ENCODE measurements around the gene P2RY13. TPM values are rescaled to one million over a fixed set of nuclear protein-coding genes. Genes with fewer than 3 reads are reported as not detected.

The P2RY13 gene
- total RNA-seq, 2 donors from 2014 or later = 0.41 to 0.75 TPM

DNA sequence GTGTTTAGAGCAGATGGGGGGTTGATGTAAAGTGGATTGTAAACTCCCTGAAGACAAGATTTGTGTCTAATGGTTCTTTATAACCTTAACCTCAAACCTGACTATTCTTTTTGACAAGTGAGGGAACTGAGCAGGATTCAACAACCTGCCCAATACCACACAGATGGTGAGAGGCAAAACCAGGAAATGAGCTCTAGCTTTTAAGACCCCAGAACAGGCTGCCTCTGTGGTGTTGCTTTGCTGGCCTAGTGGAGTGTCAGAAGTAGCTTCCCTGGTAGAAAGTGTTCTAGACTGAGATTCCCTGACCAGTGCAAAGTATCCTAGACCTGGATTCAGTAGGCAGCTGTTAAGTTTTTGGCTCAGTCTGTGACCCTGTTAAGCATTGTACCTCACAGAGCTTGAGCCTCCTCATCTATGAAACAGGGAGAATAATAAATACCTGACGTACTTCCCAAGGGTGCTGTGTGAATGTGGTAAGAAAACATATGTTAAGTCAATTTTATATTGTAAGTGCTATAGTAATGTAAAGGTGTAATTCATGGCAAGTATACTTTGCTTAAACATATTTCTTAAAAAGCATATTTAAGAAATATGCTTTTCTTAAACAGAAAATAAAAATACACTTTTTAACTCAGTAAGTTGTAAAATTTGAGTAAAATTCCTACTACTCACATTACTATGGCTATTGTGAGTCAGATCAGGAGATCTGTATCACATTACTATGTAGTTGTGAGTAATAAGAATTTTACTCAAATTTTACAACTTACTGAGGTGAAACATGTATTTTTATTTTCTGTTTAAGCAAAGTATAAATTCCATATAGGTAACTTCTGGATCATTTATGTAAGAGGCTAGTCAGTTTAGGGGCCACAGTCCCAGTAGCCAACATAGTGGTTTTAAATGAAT is 21.5 kb downstream of the P2RY13 start:
- Histone ChIP-seq H3K4me3 (no peak overlapping the region), H3K36me3 (no peaks in the 10 kb centered on the region), H3K27me3 (no peaks in the 10 kb centered on the region), H3K9me3 (no peaks in the 10 kb centered on the region), H3K4me1 (no peaks in the 10 kb centered on the region), H3K27ac (no peak overlapping the region)
- no peak for DNase-seq (ENCODE audit: low spot score)
- TF ChIP-seq CTCF (IDR thresholded peaks at IDR 0.05) = no peak

- Histone ChIP-seq H3K9me3 (no peaks in the 10 kb centered on the region), H3K27me3 (no peaks in the 10 kb centered on the region), H3K4me3 (no peak overlapping the region), H3K27ac (no peak overlapping the region), H3K36me3 (no peaks in the 10 kb centered on the region), H3K4me1 (no peaks in the 10 kb centered on the region)
- no peak for DNase-seq (ENCODE audit: low spot score)
- no peak for TF ChIP-seq CTCF (IDR thresholded peaks at IDR 0.05)
These were observed 22.2 kb downstream of the P2RY13 start for GRCh38 chr3:151307131-151307530.

DNA sequence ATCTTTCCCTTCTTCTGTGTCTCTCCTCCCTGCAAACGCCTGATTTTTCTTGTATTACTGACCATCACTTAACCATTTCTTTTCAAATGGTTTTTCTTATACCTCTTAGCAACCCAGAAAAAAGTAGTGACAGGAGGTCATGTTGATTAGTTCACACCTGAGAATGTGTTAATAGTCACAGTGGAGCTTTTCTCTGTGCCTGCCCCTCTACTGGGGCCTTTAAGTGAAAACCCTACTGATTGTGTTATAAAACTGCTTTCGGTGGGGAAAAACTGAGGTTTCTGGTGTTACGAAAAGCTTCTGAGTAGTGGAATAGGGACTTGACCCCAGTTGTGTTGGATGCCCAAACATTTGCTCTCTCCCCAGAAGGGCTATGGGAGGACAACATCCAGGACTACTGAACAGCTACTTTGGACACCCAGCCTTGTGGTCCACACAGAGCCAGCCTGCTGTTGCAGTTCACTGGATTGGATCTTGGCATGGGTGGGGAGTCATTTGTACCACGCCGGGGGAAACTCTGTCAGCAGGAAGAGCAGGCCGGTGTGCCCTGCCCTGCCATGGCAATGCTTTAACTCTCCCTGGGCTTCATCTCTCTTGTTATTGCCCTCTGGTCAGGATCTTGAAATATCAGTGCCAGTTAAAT is 23.1 kb downstream of the P2RY13 start:
- Histone ChIP-seq H3K9me3 (no peaks in the 10 kb centered on the region), H3K36me3 (no peaks in the 10 kb centered on the region), H3K4me1 (no peaks in the 10 kb centered on the region), H3K27me3 (no peaks in the 10 kb centered on the region), H3K27ac (no peak overlapping the region), H3K4me3 (no peak overlapping the region)
- DNase-seq (ENCODE audit: low spot score) = no peak
- TF ChIP-seq CTCF (IDR thresholded peaks at IDR 0.05) = no peak

GRCh38 chr3:151305775-151306151 is 23.6 kb downstream of the P2RY13 start:
- no peak for DNase-seq (ENCODE audit: low spot score)
- no peak for TF ChIP-seq CTCF (IDR thresholded peaks at IDR 0.05)
- Histone ChIP-seq H3K9me3 (no peaks in the 10 kb centered on the region), H3K4me3 (no peak overlapping the region), H3K27ac (no peak overlapping the region), H3K4me1 (no peaks in the 10 kb centered on the region), H3K27me3 (no peaks in the 10 kb centered on the region), H3K36me3 (no peaks in the 10 kb centered on the region)

GRCh38 chr3:151305060-151305774 is 24.1 kb downstream of the P2RY13 start:
- Histone ChIP-seq H3K27ac (no peak overlapping the region), H3K36me3 (no peaks in the 10 kb centered on the region), H3K9me3 (no peaks in the 10 kb centered on the region), H3K4me3 (no peak overlapping the region), H3K27me3 (no peaks in the 10 kb centered on the region), H3K4me1 (no peaks in the 10 kb centered on the region)
- TF ChIP-seq CTCF (IDR thresholded peaks at IDR 0.05) = no peak
- no peak for DNase-seq (ENCODE audit: low spot score)
